BLaER1 treated with 17β-estradiol and CSF1 and Interleukin-3, amounts not matched to agents 10 nM and 100 nM (cell line): ENCODE results near the gene UBE2QL1.
A peak's percentile ranks its signal among the peaks of the same experiment; 100 is the strongest.

Experiments
- H3K27ac ChIP-seq, 11 experiments: shearing (Covaris generic); formaldehyde crosslinking; 2 replicates each; pipeline ENCODE4 v1.8.1; 2022
- H3K27me3 ChIP-seq, 11 experiments: shearing (Covaris generic); formaldehyde crosslinking; 2 replicates each; pipeline ENCODE4 v1.8.1; 2022
- H3K36me3 ChIP-seq, 11 experiments: shearing (Covaris generic); formaldehyde crosslinking; 2 replicates each; pipeline ENCODE4 v1.8.1; 2022
- H3K4me1 ChIP-seq, 10 experiments: shearing (Covaris generic); formaldehyde crosslinking; 2 replicates each; pipeline ENCODE4 v1.8.1; 2022
- H3K4me2 ChIP-seq, 11 experiments: shearing (Covaris generic); formaldehyde crosslinking; 2 replicates each; pipeline ENCODE4 v1.8.1; 2022
- H3K4me3 ChIP-seq, 10 experiments: shearing (Covaris generic); formaldehyde crosslinking; 2 replicates each; pipeline ENCODE4 v1.8.1; 2022
- H3K9ac ChIP-seq, 11 experiments: shearing (Covaris generic); formaldehyde crosslinking; 2 replicates each; pipeline ENCODE4 v1.8.1; 2022
- H3K9me3 ChIP-seq, 11 experiments: shearing (Covaris generic); formaldehyde crosslinking; replicated peaks in 1 of 11; 2 replicates each; pipeline ENCODE4 v1.8.1; 2022
- H4K20me1 ChIP-seq, 11 experiments: shearing (Covaris generic); formaldehyde crosslinking; 2 replicates each; pipeline ENCODE4 v1.8.1; 2022
- Cebpa-rat ChIP-seq, 11 experiments: shearing (Covaris generic); IDR thresholded peaks; 2 replicates each; pipeline ENCODE4 v1.8.1; 2022

Gene UBE2QL1

DNA sequence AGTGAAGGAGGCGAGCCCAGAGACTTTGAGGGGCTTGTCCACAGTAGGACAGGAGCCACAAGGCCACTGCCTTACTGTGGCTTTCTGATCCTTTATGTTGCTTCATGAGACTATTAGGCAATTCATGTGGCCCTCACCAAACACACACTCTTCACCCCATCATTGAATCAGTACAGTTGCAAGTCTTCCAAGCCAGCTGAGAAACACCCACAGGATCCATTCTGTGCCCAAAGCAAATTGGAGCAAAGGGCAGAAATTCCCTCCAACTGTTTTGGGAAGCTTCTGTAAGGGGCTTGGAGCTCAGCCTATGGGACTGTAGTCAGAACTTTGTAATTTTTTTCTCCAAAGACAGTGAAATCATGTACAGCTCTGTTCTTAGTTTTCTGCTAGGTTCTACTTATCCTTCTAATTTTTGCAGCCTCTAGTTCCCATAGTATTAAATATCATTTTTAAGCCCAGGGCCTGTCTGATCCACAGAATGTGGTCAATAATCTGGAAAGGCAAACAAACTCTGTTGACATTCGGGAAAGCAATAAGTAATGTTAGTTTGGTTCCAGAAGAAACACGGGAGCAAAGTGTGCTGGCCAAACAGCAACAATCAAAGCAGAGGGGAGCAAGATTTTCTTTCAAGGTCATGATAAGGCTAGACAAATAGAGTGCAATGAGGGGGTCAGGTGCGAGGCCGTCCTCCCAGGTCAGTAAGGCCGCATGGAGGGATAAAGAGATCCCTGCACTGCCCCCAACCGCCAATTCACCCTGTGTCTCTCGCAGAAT lies 47.0 kb downstream of the UBE2QL1 start:
- Histone ChIP-seq H4K20me1 (no peaks in the 10 kb centered on the region), H3K9me3 (no peaks in the 10 kb centered on the region), H3K27me3 (peaks cover 0 to 6% (median 0%) of the 10 kb centered on the region in 11 experiments; a peak in 2 of 22 replicates), H3K36me3 (no peaks in the 10 kb centered on the region), H3K27ac (no peak overlapping the region), H3K4me2 (peak overlapping the region in 5 of 11 experiments; percentile 30 to 51 (median 43); a peak in 4 of 22 replicates), H3K4me3 (no peak overlapping the region), H3K9ac (no peak overlapping the region), H3K4me1 (peaks cover 12 to 29% (median 20%) of the 10 kb centered on the region in 10 experiments)
- TF ChIP-seq Cebpa-rat (IDR thresholded peaks at IDR 0.05), result no peak

DNA sequence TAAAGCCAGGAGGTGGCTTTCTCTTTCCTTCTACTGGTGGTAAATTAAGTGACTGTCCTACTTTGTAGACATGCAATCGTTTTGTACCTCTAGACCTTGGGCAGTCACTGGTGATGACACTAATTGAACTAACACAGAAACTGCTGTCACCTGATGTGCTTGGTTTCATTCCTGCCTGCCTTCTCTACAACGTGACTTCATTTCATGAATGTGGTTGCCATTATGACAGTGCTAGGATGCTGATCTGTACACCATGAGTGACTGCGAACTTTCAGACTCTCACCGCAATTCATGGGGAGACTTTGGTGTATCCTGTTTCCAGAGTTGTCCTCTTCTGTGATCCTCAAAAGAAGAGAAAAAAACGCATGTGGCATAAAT lies 47.5 kb downstream of the UBE2QL1 start:
- no peak for TF ChIP-seq Cebpa-rat (IDR thresholded peaks at IDR 0.05)
- Histone ChIP-seq H4K20me1 (no peaks in the 10 kb centered on the region), H3K4me3 (no peak overlapping the region), H3K27me3 (peaks cover 0 to 6% (median 0%) of the 10 kb centered on the region in 11 experiments; a peak in 2 of 22 replicates), H3K36me3 (no peaks in the 10 kb centered on the region), H3K27ac (no peak overlapping the region), H3K9me3 (no peaks in the 10 kb centered on the region), H3K9ac (no peak overlapping the region), H3K4me1 (peaks cover 12 to 29% (median 20%) of the 10 kb centered on the region in 10 experiments), H3K4me2 (peak overlapping the region in 8 of 11 experiments; percentile 30 to 64 (median 39); a peak in 12 of 22 replicates)

DNA sequence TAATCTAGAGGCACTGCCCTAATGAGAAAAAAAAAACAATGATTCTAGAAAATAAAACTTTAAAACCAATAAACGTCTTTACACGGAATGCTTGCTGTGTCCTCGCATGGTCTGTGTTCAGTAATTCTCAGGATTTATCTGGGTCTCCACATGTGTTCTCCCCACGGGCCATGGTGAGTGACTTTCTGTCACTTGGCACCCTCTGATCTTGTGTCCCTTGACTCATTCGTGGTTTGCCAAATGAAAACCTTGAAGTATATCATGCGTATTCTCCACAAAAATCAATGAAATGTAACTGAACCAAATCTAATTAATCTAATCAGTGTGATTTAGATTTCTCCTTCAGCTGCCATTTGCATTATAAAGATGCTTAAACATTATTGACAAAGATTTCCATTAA lies 48.0 kb downstream of the UBE2QL1 start:
- H3K4me1 ChIP-seq, result peaks cover 12 to 29% (median 20%) of the 10 kb centered on the region in 10 experiments

GRCh38 chr5:6497262-6497661 lies 48.6 kb downstream of the UBE2QL1 start:
- H3K27ac ChIP-seq, result no peak overlapping the region
- 0 out of 22 replicates have a peak, but pooled peaks cover 0 to under 1% (median 0%) of the 10 kb centered on the region in 11 experiments for H3K9me3 ChIP-seq
- peaks cover 0 to 6% (median 0%) of the 10 kb centered on the region in 11 experiments; a peak in 2 of 22 replicates for H3K27me3 ChIP-seq
- no peak overlapping the region for H3K4me3 ChIP-seq
- H3K9ac ChIP-seq, result no peak overlapping the region
- H3K36me3 ChIP-seq, result no peaks in the 10 kb centered on the region
- peak overlapping the region in 10 of 11 experiments; percentile 0 to 51 (median 31); a peak in 18 of 22 replicates for H3K4me2 ChIP-seq
- peaks cover 7 to 23% (median 19%) of the 10 kb centered on the region in 10 experiments for H3K4me1 ChIP-seq
- H4K20me1 ChIP-seq, result no peaks in the 10 kb centered on the region
- TF ChIP-seq Cebpa-rat (IDR thresholded peaks at IDR 0.05), result no peak

More for the DNA sequence above, 48.0 kb downstream of the UBE2QL1 start:
- no peak for TF ChIP-seq Cebpa-rat (IDR thresholded peaks at IDR 0.05)
- Histone ChIP-seq H3K9ac (no peak overlapping the region), H3K36me3 (no peaks in the 10 kb centered on the region), H3K4me3 (no peak overlapping the region), H4K20me1 (no peaks in the 10 kb centered on the region), H3K27ac (no peak overlapping the region), H3K9me3 (no peaks in the 10 kb centered on the region), H3K27me3 (peaks cover 0 to 6% (median 0%) of the 10 kb centered on the region in 11 experiments; a peak in 2 of 22 replicates), H3K4me2 (peak overlapping the region in 8 of 11 experiments; percentile 30 to 64 (median 39); a peak in 13 of 22 replicates)

DNA sequence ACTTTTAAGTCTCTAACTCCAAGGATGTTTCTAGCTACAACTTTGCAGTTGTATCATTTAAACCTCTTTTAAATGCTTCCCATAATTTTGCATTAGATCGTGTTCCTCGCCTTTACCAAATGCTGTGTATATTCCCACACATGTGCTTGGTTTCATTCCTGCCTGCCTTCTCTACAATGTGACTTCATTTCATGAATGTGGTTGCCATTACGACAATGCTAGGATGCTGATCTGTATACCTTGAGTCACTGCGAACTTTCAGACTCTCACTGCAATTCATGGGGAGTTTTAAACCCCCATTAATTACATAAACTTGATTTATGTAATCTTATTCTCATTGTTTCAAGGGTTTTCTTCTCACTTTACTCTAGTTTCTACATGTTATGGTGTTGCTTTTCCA lies 50.3 kb downstream of the UBE2QL1 start:
- no peaks in the 10 kb centered on the region for H3K36me3 ChIP-seq
- no peak for TF ChIP-seq Cebpa-rat (IDR thresholded peaks at IDR 0.05)
- peaks cover 0 to 22% (median 16%) of the 10 kb centered on the region in 10 experiments; a peak in 16 of 20 replicates for H3K4me1 ChIP-seq
- H3K9ac ChIP-seq, result no peak overlapping the region
- H3K27me3 ChIP-seq, result peaks cover 0 to 6% (median 0%) of the 10 kb centered on the region in 11 experiments; a peak in 2 of 22 replicates
- no peaks in the 10 kb centered on the region for H4K20me1 ChIP-seq
- H3K4me2 ChIP-seq, result no peak overlapping the region
- H3K4me3 ChIP-seq, result no peak overlapping the region
- H3K9me3 ChIP-seq, result peaks cover 4 to 14% (median 9%) of the 10 kb centered on the region in 11 experiments; a peak in 15 of 22 replicates
- H3K27ac ChIP-seq, result no peak overlapping the region

DNA sequence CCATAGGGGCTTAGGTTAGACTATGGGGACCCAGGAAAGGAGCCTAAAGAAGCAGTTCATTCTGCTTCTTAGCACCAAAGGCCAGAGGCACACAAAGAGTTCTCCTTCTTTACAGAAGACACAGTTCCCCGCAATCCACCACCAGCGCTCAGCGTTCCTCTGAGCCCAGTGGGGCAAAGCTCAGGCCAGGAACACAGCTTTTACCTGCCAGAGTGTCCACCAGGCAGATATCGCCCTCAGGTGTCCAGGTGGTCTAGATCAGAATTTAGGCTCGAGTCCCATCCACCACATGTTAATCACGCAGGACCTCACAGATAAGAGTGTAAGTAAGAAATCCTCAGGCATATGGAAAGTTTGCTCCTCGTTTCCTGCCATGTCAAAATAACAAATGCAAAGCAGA lies 53.0 kb downstream of the UBE2QL1 start:
- Histone ChIP-seq H3K27ac (no peak overlapping the region), H4K20me1 (no peaks in the 10 kb centered on the region; a peak in 1 of 22 replicates), H3K4me1 (peaks cover 7 to 28% (median 13%) of the 10 kb centered on the region in 10 experiments; a peak in 19 of 20 replicates), H3K4me2 (no peak overlapping the region), H3K9me3 (peaks cover 4 to 14% (median 9%) of the 10 kb centered on the region in 11 experiments; a peak in 15 of 22 replicates), H3K4me3 (no peak overlapping the region), H3K9ac (no peak overlapping the region), H3K36me3 (no peaks in the 10 kb centered on the region), H3K27me3 (no peaks in the 10 kb centered on the region)
- TF ChIP-seq Cebpa-rat (IDR thresholded peaks at IDR 0.05), result no peak

DNA sequence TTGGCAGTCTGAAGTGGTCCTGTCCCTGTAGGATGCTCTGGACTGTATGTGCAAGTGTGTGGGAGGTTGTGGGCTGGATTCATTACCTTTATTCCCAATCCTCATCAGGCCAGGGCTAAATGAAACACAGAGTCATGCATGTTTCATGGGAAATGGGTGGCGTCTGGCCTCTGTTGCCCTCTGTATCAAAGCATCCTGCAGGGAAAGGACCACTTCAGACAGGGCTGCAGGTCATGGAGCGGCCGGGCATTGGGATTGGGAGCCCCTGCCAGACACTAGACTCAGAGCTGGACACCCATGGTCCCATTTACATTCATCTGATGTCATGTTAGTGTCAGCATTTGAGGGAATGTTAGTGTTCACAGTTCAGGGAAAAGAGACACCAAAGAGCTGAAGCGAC lies 53.8 kb downstream of the UBE2QL1 start:
- no peak overlapping the region for H3K27ac ChIP-seq
- no peak for TF ChIP-seq Cebpa-rat (IDR thresholded peaks at IDR 0.05)
- no peak overlapping the region for H3K4me3 ChIP-seq
- H3K9me3 ChIP-seq, result peaks cover 4 to 14% (median 9%) of the 10 kb centered on the region in 11 experiments; a peak in 15 of 22 replicates
- H3K4me1 ChIP-seq, result peaks cover 4 to 24% (median 7%) of the 10 kb centered on the region in 10 experiments; a peak in 19 of 20 replicates
- no peaks in the 10 kb centered on the region for H3K36me3 ChIP-seq
- H3K27me3 ChIP-seq, result no peaks in the 10 kb centered on the region
- no peaks in the 10 kb centered on the region; a peak in 1 of 22 replicates for H4K20me1 ChIP-seq
- H3K4me2 ChIP-seq, result no peak overlapping the region
- H3K9ac ChIP-seq, result no peak overlapping the region

DNA sequence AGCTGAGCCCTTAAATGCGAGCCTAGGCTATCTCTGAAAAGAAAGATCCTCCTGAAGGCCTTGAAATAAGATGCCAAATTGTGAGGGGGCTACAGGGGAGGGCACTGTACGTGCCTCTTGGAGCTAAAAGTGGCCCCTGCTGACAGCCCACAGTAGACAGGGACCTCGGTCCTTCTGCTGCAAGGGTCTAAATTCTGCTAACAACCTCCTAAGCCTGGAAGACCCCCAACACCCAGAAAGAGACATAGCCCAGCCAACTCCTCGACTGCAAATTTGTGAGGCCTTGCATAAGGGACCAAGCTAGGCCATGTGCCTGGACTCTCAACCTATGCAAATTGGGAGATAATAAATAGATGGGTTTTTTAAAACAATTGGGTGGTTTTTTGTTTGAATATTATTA lies 54.7 kb downstream of the UBE2QL1 start:
- Histone ChIP-seq H3K9ac (no peak overlapping the region), H3K9me3 (peaks cover 4 to 14% (median 9%) of the 10 kb centered on the region in 11 experiments; a peak in 15 of 22 replicates), H3K4me3 (no peak overlapping the region), H3K27ac (no peak overlapping the region), H3K4me1 (peaks cover 0 to 21% (median 4%) of the 10 kb centered on the region in 10 experiments; a peak in 9 of 20 replicates), H3K4me2 (no peak overlapping the region), H4K20me1 (no peaks in the 10 kb centered on the region; a peak in 1 of 22 replicates), H3K27me3 (no peaks in the 10 kb centered on the region), H3K36me3 (no peaks in the 10 kb centered on the region)
- TF ChIP-seq Cebpa-rat (IDR thresholded peaks at IDR 0.05), result no peak
